Upper lobe of left lung (tissue), 4 donors: ENCODE data around the gene OR1N2.

Experiments used
- CTCF ChIP-seq, 6 experiments: fragments of 450-650 bp in 4 of 6; fragments of 200-600 bp in 2 of 6; sonication (generic) in 2 of 6; IDR thresholded peaks; one replicate each; pipeline ENCODE4 v1.5.1; 2016 to 2019; ENCODE audit warnings: antibody characterized with exemption in 6 of 6
- POLR2A ChIP-seq, 4 donors: fragments of 450-650 bp; IDR thresholded peaks; one replicate each; pipeline ENCODE4 v1.5.1; 2016 to 2017; ENCODE audit warnings: antibody characterized with exemption in 4 of 4, mild to moderate bottlenecking in 2 of 4

GRCh38 chr9:122552812-122553211 lies at the start of gene OR1N2:
- no peak for TF ChIP-seq POLR2A (IDR thresholded peaks at IDR 0.05)
- TF ChIP-seq CTCF (IDR thresholded peaks at IDR 0.05): no peak
